ENCODE results near the gene CD58. TPM values are rescaled to one million over a fixed set of nuclear protein-coding genes. Genes with fewer than 3 reads are reported as not detected.

CD58 gene
- total RNA-seq, 1 experiment from 2014 or later = 8.2 TPM

DNA sequence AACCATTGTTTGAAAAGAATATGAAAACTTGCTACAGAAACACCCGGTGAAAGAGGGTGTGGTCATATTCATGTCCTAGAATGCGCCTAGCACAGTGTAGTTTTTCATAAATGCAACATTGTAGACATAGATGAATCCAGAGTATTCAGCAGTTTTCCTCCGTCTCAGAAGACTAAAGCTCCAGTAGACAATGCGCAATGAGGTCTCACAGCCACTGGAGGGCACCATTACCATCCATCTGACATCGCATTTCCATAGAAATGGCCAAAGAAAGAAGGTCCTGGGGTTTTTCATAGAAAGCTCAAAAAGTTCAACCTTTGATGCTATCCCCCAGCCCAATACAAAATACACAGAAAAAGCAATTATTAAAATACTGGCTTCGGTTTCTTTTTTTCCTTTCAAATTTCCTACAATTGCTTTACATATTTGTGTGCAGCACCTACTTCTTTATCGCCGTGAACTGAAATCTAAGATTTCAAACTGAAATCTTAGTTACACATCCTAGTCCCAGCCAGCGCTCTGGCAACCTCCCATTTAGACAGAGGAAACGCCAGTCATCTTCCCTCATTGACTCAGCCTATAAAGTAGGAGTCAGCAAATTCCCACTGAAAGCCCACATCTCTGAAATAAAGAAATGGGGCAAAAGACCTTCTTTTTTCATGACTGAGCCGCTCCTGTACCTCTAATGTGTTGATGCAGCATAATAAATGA is 3.9 kb upstream of the CD58 start:
- peak; percentile 79 for DNase-seq (ENCODE audit: low spot score)
- no TSS peak for BruUV-seq (replicated peaks)
- TF ChIP-seq, protein P1, sequence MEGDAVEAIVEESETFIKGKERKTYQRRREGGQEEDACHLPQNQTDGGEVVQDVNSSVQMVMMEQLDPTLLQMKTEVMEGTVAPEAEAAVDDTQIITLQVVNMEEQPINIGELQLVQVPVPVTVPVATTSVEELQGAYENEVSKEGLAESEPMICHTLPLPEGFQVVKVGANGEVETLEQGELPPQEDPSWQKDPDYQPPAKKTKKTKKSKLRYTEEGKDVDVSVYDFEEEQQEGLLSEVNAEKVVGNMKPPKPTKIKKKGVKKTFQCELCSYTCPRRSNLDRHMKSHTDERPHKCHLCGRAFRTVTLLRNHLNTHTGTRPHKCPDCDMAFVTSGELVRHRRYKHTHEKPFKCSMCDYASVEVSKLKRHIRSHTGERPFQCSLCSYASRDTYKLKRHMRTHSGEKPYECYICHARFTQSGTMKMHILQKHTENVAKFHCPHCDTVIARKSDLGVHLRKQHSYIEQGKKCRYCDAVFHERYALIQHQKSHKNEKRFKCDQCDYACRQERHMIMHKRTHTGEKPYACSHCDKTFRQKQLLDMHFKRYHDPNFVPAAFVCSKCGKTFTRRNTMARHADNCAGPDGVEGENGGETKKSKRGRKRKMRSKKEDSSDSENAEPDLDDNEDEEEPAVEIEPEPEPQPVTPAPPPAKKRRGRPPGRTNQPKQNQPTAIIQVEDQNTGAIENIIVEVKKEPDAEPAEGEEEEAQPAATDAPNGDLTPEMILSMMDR (conservative IDR thresholded peaks at IDR 0.05; ENCODE audit: low read depth, low read length) = peak; percentile 93
- TF ChIP-seq EZH2 (IDR thresholded peaks at IDR 0.05; ENCODE audit: borderline replicate concordance, low read depth, low read length, poor library complexity, severe bottlenecking) = no peak
- H3K4me1 ChIP-seq (ENCODE audit: insufficient read depth, low read length, poor library complexity, severe bottlenecking) = peaks cover 3% of the 10 kb centered on the region
- intact Hi-C loops (cut with micrococcal nuclease; ENCODE audit: unreplicated experiment) = loop anchor here (1.0 to 5.0 kb wide), 3 partner anchors 153 to 481 kb away; no protein-coding TSS in a partner anchor
- no peaks in the 10 kb centered on the region for H3K9me3 ChIP-seq (ENCODE audit: low read depth, low read length, poor library complexity, severe bottlenecking)
- H3K4me3 ChIP-seq (ENCODE audit: low read depth, low read length, poor library complexity, severe bottlenecking) = no peak overlapping the region
- no peaks in the 10 kb centered on the region for H3K36me3 ChIP-seq (ENCODE audit: insufficient read depth, low read length, poor library complexity, severe bottlenecking)
- ChIA-PET POLR2A (ENCODE audit: low non-redundant PET) (no interaction called here), CTCF (interaction anchor here (0.6 to 2.3 kb wide), 6 partner anchors 11 to 418 kb away, joined by 3 to 21 read pairs (median 4); no protein-coding TSS in a partner anchor)
- H3K27ac ChIP-seq (ENCODE audit: low read depth, low read length, poor library complexity, severe bottlenecking) = no peak overlapping the region
- no peaks in the 10 kb centered on the region for H3K27me3 ChIP-seq (replicated peaks; ENCODE audit: insufficient read depth, low read depth, low read length, poor library complexity)

DNA sequence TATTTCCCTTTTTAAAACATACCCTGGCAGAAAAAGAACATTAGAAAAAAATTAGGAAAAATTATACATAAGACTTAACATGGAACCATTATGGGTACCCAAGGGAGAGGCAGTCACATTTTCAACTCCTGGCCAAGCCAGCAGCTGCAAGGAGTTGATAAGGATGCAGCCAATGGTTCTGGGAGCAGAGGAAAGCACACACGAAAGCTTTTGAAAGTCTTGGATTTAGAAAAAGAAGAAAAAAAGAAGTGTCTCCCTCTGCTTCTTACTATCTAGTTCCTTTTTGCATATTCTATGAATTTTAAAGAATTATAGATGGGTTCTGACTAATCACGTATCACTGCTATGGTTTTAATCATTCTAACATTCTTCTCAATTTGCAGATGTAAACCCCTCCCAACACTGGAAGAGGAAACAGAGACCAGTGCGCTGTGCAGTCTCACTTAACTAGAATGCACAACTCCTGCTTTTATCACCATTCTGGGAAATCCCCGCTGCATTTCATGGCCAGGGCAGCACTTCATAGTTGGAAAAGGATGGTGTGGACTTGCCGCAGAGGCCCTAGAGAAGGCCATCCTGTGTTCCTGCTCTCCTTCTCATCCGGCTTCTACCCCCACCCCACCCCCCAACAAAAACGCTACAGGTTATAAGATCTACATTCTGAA is 2.7 kb upstream of the CD58 start:
- no peaks in the 10 kb centered on the region for H3K36me3 ChIP-seq (ENCODE audit: insufficient read depth, low read length, poor library complexity, severe bottlenecking)
- no peak overlapping the region for H3K4me3 ChIP-seq (ENCODE audit: low read depth, low read length, poor library complexity, severe bottlenecking)
- BruUV-seq (replicated peaks) = no TSS peak
- no peak overlapping the region for H3K27ac ChIP-seq (ENCODE audit: low read depth, low read length, poor library complexity, severe bottlenecking)
- TF ChIP-seq EZH2 (IDR thresholded peaks at IDR 0.05; ENCODE audit: borderline replicate concordance, low read depth, low read length, poor library complexity, severe bottlenecking) = no peak
- TF ChIP-seq, protein P1 (conservative IDR thresholded peaks at IDR 0.05; ENCODE audit: low read depth, low read length) = no peak
- intact Hi-C loops (cut with micrococcal nuclease; ENCODE audit: unreplicated experiment) = loop anchor here (1.0 to 5.0 kb wide), 3 partner anchors 154 to 482 kb away; no protein-coding TSS in a partner anchor
- ChIA-PET CTCF (interaction anchor here (1.0 to 2.3 kb wide), 2 partner anchors 12 to 22 kb away, joined by 5 to 21 read pairs; no protein-coding TSS in a partner anchor), POLR2A (ENCODE audit: low non-redundant PET) (no interaction called here)
- no peak for DNase-seq (ENCODE audit: low spot score)
- H3K27me3 ChIP-seq (replicated peaks; ENCODE audit: insufficient read depth, low read depth, low read length, poor library complexity) = no peaks in the 10 kb centered on the region
- peaks cover 3% of the 10 kb centered on the region for H3K4me1 ChIP-seq (ENCODE audit: insufficient read depth, low read length, poor library complexity, severe bottlenecking)
- no peaks in the 10 kb centered on the region for H3K9me3 ChIP-seq (ENCODE audit: low read depth, low read length, poor library complexity, severe bottlenecking)

DNA sequence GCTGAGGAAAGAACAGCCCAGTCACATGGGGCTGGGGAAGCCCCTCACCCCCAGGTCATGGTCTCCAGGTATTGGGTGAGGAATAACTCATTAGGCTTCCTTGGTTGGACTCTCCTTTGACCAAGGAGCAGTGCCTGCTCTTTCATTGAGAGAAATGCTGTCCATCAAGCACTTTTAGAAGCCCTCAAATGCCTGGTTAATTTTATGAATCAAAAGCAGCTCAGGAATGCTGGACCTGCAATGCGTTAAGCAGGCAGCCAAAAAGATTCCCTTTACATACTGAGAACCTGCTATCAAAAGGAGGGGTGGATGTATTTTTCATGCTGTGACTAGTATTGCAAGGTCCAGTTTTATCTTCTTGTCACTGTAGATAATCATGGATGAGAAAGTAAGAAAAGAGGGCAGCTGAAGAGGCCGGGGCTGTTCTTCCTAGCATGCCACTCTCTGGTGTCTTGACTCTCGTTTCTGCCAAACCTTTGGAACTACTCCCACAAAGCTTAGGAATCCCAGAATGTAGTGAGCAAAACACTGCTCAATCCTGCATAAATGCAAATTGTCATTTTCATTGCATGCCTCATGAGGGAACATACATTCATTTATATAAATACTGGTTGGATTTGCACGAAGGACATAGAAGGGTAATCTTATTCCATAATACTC is 2.1 kb upstream of the CD58 start:
- Histone ChIP-seq H3K4me1 (ENCODE audit: insufficient read depth, low read length, poor library complexity, severe bottlenecking) (peaks cover 3% of the 10 kb centered on the region), H3K27ac (ENCODE audit: low read depth, low read length, poor library complexity, severe bottlenecking) (no peak overlapping the region), H3K4me3 (ENCODE audit: low read depth, low read length, poor library complexity, severe bottlenecking) (no peak overlapping the region), H3K9me3 (ENCODE audit: low read depth, low read length, poor library complexity, severe bottlenecking) (no peaks in the 10 kb centered on the region), H3K36me3 (ENCODE audit: insufficient read depth, low read length, poor library complexity, severe bottlenecking) (no peaks in the 10 kb centered on the region), H3K27me3 (replicated peaks; ENCODE audit: insufficient read depth, low read depth, low read length, poor library complexity) (no peaks in the 10 kb centered on the region)
- ChIA-PET CTCF (interaction anchor here (0.6 to 2.3 kb wide), 2 partner anchors 23 to 214 kb away, joined by 3 to 21 read pairs; no protein-coding TSS in a partner anchor), POLR2A (ENCODE audit: low non-redundant PET) (no interaction called here)
- no TSS peak for BruUV-seq (replicated peaks)
- intact Hi-C loops (cut with micrococcal nuclease; ENCODE audit: unreplicated experiment) = loop anchor here (5.0 kb wide), 2 partner anchors 154 to 244 kb away; no protein-coding TSS in a partner anchor
- TF ChIP-seq EZH2 (IDR thresholded peaks at IDR 0.05; ENCODE audit: borderline replicate concordance, low read depth, low read length, poor library complexity, severe bottlenecking) = no peak
- TF ChIP-seq, protein P1 (conservative IDR thresholded peaks at IDR 0.05; ENCODE audit: low read depth, low read length) = no peak
- DNase-seq (ENCODE audit: low spot score) = no peak

Data from A673 (cell line).